Measurements from ENCODE around the gene PPP3R1. TPM values are rescaled to one million over a fixed set of nuclear protein-coding genes. Genes with fewer than 3 reads are reported as not detected.

The PPP3R1 gene
- total RNA-seq, 3 donors from 2014 or later, result 73.5 to 84.0 (median 74.2) TPM

- H3K9me3 Mint-ChIP-seq, result no peaks in the 10 kb centered on the region
- ATAC-seq, result no peak
- H3K36me3 Mint-ChIP-seq (ENCODE audit: insufficient read depth), result peaks cover 14% of the 10 kb centered on the region
- no peak for DNase-seq
- no peaks in the 10 kb centered on the region for H3K4me1 Mint-ChIP-seq (ENCODE audit: low read depth)
- H3K4me3 Mint-ChIP-seq, result no peak overlapping the region
- H3K27me3 Mint-ChIP-seq (ENCODE audit: low read depth), result no peaks in the 10 kb centered on the region
These were observed 110.5 kb downstream of the PPP3R1 start for GRCh38 chr2:68141875-68142274.

- H3K4me1 Mint-ChIP-seq (ENCODE audit: low read depth), result no peaks in the 10 kb centered on the region
- peaks cover 20% of the 10 kb centered on the region for H3K36me3 Mint-ChIP-seq (ENCODE audit: insufficient read depth)
- H3K9me3 Mint-ChIP-seq, result no peaks in the 10 kb centered on the region
- H3K27me3 Mint-ChIP-seq (ENCODE audit: low read depth), result no peaks in the 10 kb centered on the region
- ATAC-seq (no peak), DNase-seq (no peak)
- no peak overlapping the region for H3K4me3 Mint-ChIP-seq
These were observed 116.6 kb downstream of the PPP3R1 start for GRCh38 chr2:68135448-68136320.

- H3K4me1 Mint-ChIP-seq (ENCODE audit: low read depth), result no peaks in the 10 kb centered on the region
These were observed 117.8 kb downstream of the PPP3R1 start for GRCh38 chr2:68134554-68134953.

GRCh38 chr2:68134120-68134519 is 118.2 kb downstream of the PPP3R1 start:
- no peaks in the 10 kb centered on the region for H3K27me3 Mint-ChIP-seq (ENCODE audit: low read depth)
- DNase-seq (no peak), ATAC-seq (no peak)
- no peaks in the 10 kb centered on the region for H3K9me3 Mint-ChIP-seq
- H3K4me3 Mint-ChIP-seq, result no peak overlapping the region
- no peaks in the 10 kb centered on the region for H3K4me1 Mint-ChIP-seq (ENCODE audit: low read depth)
- peaks cover 16% of the 10 kb centered on the region for H3K36me3 Mint-ChIP-seq (ENCODE audit: insufficient read depth)

More at GRCh38 chr2:68134554-68134953, 117.8 kb downstream of the PPP3R1 start:
- H3K27me3 Mint-ChIP-seq (ENCODE audit: low read depth), result no peaks in the 10 kb centered on the region
- DNase-seq (no peak), ATAC-seq (no peak)
- no peaks in the 10 kb centered on the region for H3K9me3 Mint-ChIP-seq
- peaks cover 16% of the 10 kb centered on the region for H3K36me3 Mint-ChIP-seq (ENCODE audit: insufficient read depth)
- no peak overlapping the region for H3K4me3 Mint-ChIP-seq

Other genes starting within 250 kb of the PPP3R1 start
- gene C1D, start 189.5 kb downstream of the PPP3R1 start, total RNA-seq, result 10 to 100 TPM; 25.1 to 41.2 (median 27.1) TPM
- 10 to 100 TPM; 65.8 to 73.7 (median 72.4) TPM for gene PNO1, start 94.6 kb downstream of the PPP3R1 start, total RNA-seq
- under 1 TPM in 2 of 3 donors, not detected in 1; 0.11 to 0.13 TPM for gene CNRIP1, start 67.4 kb upstream of the PPP3R1 start, total RNA-seq
- 1 to 10 TPM; 2.6 to 7.8 (median 7.8) TPM for gene PLEK, start 112.8 kb upstream of the PPP3R1 start, total RNA-seq
- gene FBXO48, start 214.8 kb upstream of the PPP3R1 start, total RNA-seq, result under 1 TPM; 0.43 to 0.87 (median 0.66) TPM
- 1 to 10 TPM; 1.3 to 1.6 (median 1.3) TPM for gene APLF, start 215.1 kb upstream of the PPP3R1 start, total RNA-seq

Data from activated T-cell treated with anti-CD3 and anti-CD28 coated beads, Interleukin-2, amount 50 U/mL, for 4 hours (primary cell).